Muscle layer of duodenum (tissue), 2 donors: Measurements from ENCODE around the gene LLGL1.

Experiments used
- H3K27ac ChIP-seq: one replicate; pipeline ENCODE4 v1.7.0; 2013; ENCODE audit warnings: mild to moderate bottlenecking, low read length
- H3K27me3 ChIP-seq: one replicate; pipeline ENCODE4 v1.7.0; 2013; ENCODE audit warnings: low read depth, mild to moderate bottlenecking, control low read depth, low read length
- H3K36me3 ChIP-seq, 2 donors: one replicate each; pipeline ENCODE4 v1.7.0; 2013; ENCODE audit warnings: low read length in 2 of 2, control low read depth in 1 of 2, mild to moderate bottlenecking in 1 of 2; ENCODE audit not compliant: insufficient read depth in 2 of 2, control insufficient read depth in 1 of 2
- H3K4me1 ChIP-seq, 2 donors: one replicate each; pipeline ENCODE4 v1.7.0; 2013; ENCODE audit warnings: low read length in 2 of 2, mild to moderate bottlenecking in 2 of 2, control low read depth in 1 of 2, moderate library complexity in 1 of 2; ENCODE audit not compliant: insufficient read depth in 2 of 2, control insufficient read depth in 1 of 2
- H3K4me3 ChIP-seq, 2 donors: one replicate each; pipeline ENCODE4 v1.7.0; 2013; ENCODE audit warnings: low read length in 2 of 2, low read depth in 1 of 2, mild to moderate bottlenecking in 1 of 2
- H3K9me3 ChIP-seq, 2 donors: one replicate each; pipeline ENCODE4 v1.7.0; 2013; ENCODE audit warnings: low read length in 2 of 2, control low read depth in 1 of 2, mild to moderate bottlenecking in 1 of 2; ENCODE audit not compliant: control insufficient read depth in 1 of 2
- donor health status: healthy.

The LLGL1 gene

GRCh38 chr17:18245038-18245776 is 19.8 kb downstream of the LLGL1 start:
- Histone ChIP-seq H3K9me3 (no peaks in the 10 kb centered on the region), H3K36me3 (peaks cover 24 to 73% of the 10 kb centered on the region in 2 donors), H3K4me3 (no peak overlapping the region), H3K27ac (no peak overlapping the region), H3K4me1 (peaks cover 0 to 18% of the 10 kb centered on the region in 2 donors), H3K27me3 (no peaks in the 10 kb centered on the region)

GRCh38 chr17:18246109-18246725 is 20.8 kb downstream of the LLGL1 start:
- Histone ChIP-seq H3K27me3 (no peaks in the 10 kb centered on the region), H3K27ac (no peak overlapping the region), H3K4me3 (no peak overlapping the region), H3K4me1 (peaks cover 0 to 18% of the 10 kb centered on the region in 2 donors), H3K9me3 (no peaks in the 10 kb centered on the region), H3K36me3 (peaks cover 33 to 78% of the 10 kb centered on the region in 2 donors)

GRCh38 chr17:18246880-18247612 is 21.6 kb downstream of the LLGL1 start:
- peaks cover 40 to 78% of the 10 kb centered on the region in 2 donors for H3K36me3 ChIP-seq
- no peaks in the 10 kb centered on the region for H3K27me3 ChIP-seq
- no peak overlapping the region for H3K27ac ChIP-seq
- H3K4me1 ChIP-seq = peaks cover 0 to 18% of the 10 kb centered on the region in 2 donors
- H3K9me3 ChIP-seq = no peaks in the 10 kb centered on the region
- peak overlapping the region in 1 of 2 donors; percentile 2 for H3K4me3 ChIP-seq

- Histone ChIP-seq H3K9me3 (no peaks in the 10 kb centered on the region), H3K27me3 (no peaks in the 10 kb centered on the region), H3K4me3 (no peak overlapping the region), H3K27ac (peak overlapping the region; percentile 2), H3K4me1 (peaks cover 0 to 18% of the 10 kb centered on the region in 2 donors), H3K36me3 (peaks cover 46 to 78% of the 10 kb centered on the region in 2 donors)
Measured at GRCh38 chr17:18247613-18248001, 22.2 kb downstream of the LLGL1 start.

- H3K9me3 ChIP-seq = no peaks in the 10 kb centered on the region
- no peak overlapping the region for H3K4me3 ChIP-seq
- peaks cover 0 to 18% of the 10 kb centered on the region in 2 donors for H3K4me1 ChIP-seq
- H3K27ac ChIP-seq = peak overlapping the region; percentile 2
- H3K36me3 ChIP-seq = peaks cover 51 to 84% of the 10 kb centered on the region in 2 donors
- no peaks in the 10 kb centered on the region for H3K27me3 ChIP-seq
Measured at GRCh38 chr17:18248300-18248731, 22.9 kb downstream of the LLGL1 start.

DNA sequence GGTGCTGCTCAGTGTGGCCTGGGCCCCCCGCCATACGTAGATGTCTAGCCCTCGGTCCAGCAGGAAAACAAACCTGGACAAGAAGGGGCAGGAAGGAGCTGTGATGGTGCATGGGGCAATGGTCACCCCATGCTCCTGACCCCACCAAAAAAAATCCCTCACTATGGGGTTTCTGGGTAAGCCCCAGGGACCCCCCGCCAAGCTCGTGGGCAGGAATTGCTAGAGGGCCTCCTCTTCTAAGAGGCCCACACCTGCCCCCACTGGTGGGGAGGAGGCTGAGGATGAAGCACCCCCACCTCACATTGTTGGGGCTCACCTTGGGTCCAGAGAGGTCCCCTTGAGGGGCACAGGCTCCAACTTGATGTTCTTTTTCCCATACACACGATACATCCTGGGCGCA is 23.4 kb downstream of the LLGL1 start:
- Histone ChIP-seq H3K27ac (no peak overlapping the region), H3K4me3 (no peak overlapping the region), H3K27me3 (no peaks in the 10 kb centered on the region), H3K9me3 (no peaks in the 10 kb centered on the region), H3K4me1 (peaks cover 0 to 18% of the 10 kb centered on the region in 2 donors), H3K36me3 (peaks cover 56 to 87% of the 10 kb centered on the region in 2 donors)

- Histone ChIP-seq H3K4me3 (no peak overlapping the region), H3K27ac (no peak overlapping the region), H3K9me3 (no peaks in the 10 kb centered on the region), H3K27me3 (no peaks in the 10 kb centered on the region), H3K36me3 (peaks cover 60 to 93% of the 10 kb centered on the region in 2 donors), H3K4me1 (peaks cover 0 to 18% of the 10 kb centered on the region in 2 donors)
Measured at GRCh38 chr17:18250259-18250658, 24.8 kb downstream of the LLGL1 start.

DNA sequence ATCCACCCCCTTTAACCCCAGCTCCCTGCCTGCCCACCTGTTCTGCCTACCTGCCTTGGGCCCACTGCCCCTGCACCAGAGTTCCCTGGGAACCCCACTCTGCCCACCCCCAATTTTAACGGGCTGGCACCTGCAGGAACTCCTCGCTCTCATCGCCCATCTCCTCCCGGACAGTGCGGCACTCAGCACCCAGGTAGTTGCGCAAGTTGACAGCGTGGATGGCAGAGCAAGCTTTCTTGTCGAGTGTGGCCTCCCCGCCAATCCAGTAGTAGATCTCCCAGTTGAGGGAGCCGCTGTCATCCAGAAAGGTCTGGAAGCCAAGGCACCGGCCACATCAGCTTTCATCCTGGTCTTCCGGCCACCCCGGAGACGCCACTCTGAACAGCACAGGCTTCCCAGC is 25.3 kb downstream of the LLGL1 start:
- no peak overlapping the region for H3K27ac ChIP-seq
- no peaks in the 10 kb centered on the region for H3K27me3 ChIP-seq
- no peaks in the 10 kb centered on the region for H3K9me3 ChIP-seq
- H3K4me3 ChIP-seq = no peak overlapping the region
- H3K4me1 ChIP-seq = peaks cover 0 to 18% of the 10 kb centered on the region in 2 donors
- peaks cover 59 to 93% of the 10 kb centered on the region in 2 donors for H3K36me3 ChIP-seq

GRCh38 chr17:18251204-18251603 is 25.8 kb downstream of the LLGL1 start:
- Histone ChIP-seq H3K4me3 (no peak overlapping the region), H3K27me3 (no peaks in the 10 kb centered on the region), H3K9me3 (no peaks in the 10 kb centered on the region), H3K36me3 (peaks cover 59 to 93% of the 10 kb centered on the region in 2 donors), H3K4me1 (peaks cover 0 to 18% of the 10 kb centered on the region in 2 donors), H3K27ac (no peak overlapping the region)

DNA sequence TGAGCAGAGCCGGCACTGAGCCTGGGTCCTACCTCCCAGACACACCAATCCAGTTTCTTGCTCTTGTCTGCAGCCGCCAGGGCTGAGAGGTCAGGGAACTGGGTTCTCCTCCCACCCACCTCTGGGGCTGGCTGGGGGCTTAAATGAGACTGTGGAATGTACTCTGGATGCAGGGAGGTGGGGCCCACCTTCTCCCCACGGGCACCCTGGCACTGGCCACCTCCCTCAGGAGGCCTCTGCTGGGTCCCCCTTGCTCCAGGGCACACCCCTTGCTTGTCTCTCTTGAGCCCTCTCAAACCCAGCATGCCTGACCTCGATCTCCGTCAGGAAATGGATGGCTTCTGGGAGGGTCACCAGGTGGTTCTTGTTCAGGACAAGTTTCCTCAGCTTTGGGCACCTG is 26.7 kb downstream of the LLGL1 start:
- Histone ChIP-seq H3K36me3 (peaks cover 57 to 92% of the 10 kb centered on the region in 2 donors), H3K27ac (no peak overlapping the region), H3K4me1 (peaks cover 6 to 22% of the 10 kb centered on the region in 2 donors), H3K27me3 (no peaks in the 10 kb centered on the region), H3K4me3 (no peak overlapping the region), H3K9me3 (no peaks in the 10 kb centered on the region)

- H3K27ac ChIP-seq = no peak overlapping the region
- no peak overlapping the region for H3K4me3 ChIP-seq
- H3K36me3 ChIP-seq = peaks cover 57 to 84% of the 10 kb centered on the region in 2 donors
- H3K4me1 ChIP-seq = peaks cover 10 to 20% of the 10 kb centered on the region in 2 donors
- no peaks in the 10 kb centered on the region for H3K27me3 ChIP-seq
- no peaks in the 10 kb centered on the region for H3K9me3 ChIP-seq
Measured at GRCh38 chr17:18253187-18253884, 27.9 kb downstream of the LLGL1 start.
